PC-9 (cell line): ENCODE measurements around the gene TEDC1.

Experiments used
- EZH2 ChIP-seq: fragments of 200-600 bp; sonication (generic); IDR thresholded peaks from 2 replicates; pipeline ENCODE4 v1.8.0; 2017; ENCODE audit warnings: antibody characterized with exemption, low read depth
- TF ChIP-seq, protein P1 (sequence below): fragments of 200-600 bp; sonication (generic); conservative IDR thresholded peaks from 2 replicates; pipeline ENCODE4 v1.6.1; 2017; ENCODE audit warnings: mixed run types, antibody characterized with exemption, mild to moderate bottlenecking, moderate library complexity

- TF ChIP-seq, protein P1, sequence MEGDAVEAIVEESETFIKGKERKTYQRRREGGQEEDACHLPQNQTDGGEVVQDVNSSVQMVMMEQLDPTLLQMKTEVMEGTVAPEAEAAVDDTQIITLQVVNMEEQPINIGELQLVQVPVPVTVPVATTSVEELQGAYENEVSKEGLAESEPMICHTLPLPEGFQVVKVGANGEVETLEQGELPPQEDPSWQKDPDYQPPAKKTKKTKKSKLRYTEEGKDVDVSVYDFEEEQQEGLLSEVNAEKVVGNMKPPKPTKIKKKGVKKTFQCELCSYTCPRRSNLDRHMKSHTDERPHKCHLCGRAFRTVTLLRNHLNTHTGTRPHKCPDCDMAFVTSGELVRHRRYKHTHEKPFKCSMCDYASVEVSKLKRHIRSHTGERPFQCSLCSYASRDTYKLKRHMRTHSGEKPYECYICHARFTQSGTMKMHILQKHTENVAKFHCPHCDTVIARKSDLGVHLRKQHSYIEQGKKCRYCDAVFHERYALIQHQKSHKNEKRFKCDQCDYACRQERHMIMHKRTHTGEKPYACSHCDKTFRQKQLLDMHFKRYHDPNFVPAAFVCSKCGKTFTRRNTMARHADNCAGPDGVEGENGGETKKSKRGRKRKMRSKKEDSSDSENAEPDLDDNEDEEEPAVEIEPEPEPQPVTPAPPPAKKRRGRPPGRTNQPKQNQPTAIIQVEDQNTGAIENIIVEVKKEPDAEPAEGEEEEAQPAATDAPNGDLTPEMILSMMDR, result no peak
- TF ChIP-seq EZH2, result no peak
These were observed 4.3 kb downstream of the TEDC1 start for GRCh38 chr14:105495101-105495989.
